ENCODE data around the gene CCT2. TPM values are rescaled to one million over a fixed set of nuclear protein-coding genes. Genes with fewer than 3 reads are reported as not detected.

Gene CCT2
- total RNA-seq, 1 donor from 2014 or later: 86.5 TPM

DNA sequence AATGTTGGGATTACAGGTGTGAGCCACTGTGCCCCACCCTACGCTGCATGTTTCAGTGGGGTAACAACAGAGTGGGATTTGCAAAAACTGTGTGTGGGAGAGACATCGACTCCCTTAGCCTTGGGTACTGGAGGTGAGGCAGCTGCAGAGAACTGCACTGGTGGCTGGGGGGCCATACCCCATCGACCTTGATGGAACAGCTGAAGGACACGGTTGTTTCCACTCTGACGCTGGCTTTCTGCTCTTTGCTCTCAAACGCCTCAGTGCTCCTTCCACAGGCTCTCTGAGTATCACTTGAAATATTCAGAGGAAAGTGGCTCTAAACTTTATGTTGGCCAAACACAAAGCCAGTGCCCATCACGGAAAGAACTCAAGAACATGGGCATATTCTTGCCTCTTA, 56.3 kb downstream of the CCT2 start:
- DNase-seq (ENCODE audit: low spot score): no peak

GRCh38 chr12:69642531-69642930, 57.3 kb downstream of the CCT2 start:
- no peak for DNase-seq (ENCODE audit: low spot score)

DNA sequence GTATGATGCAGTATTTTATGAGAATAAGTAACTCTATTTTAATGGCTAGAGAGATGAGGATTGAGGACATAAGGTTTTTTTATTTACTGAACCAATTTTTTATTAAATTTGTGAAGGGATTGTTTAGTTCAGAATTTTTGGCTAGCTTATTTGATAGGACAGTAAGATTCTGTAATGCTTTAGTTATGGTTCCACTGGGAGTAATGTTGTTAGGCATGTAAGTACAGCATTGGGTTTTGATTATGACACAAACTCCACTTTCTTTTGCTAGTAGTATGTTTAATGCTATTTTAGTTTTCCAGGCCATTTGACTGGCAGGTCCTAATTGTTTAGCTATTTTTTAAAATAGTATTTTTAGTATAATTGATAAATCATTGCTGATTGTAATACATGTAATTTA, 59.3 kb downstream of the CCT2 start:
- no peak for DNase-seq (ENCODE audit: low spot score)

- no peak for DNase-seq (ENCODE audit: low spot score)
Measured at GRCh38 chr12:69645031-69645430, 59.8 kb downstream of the CCT2 start.

DNA sequence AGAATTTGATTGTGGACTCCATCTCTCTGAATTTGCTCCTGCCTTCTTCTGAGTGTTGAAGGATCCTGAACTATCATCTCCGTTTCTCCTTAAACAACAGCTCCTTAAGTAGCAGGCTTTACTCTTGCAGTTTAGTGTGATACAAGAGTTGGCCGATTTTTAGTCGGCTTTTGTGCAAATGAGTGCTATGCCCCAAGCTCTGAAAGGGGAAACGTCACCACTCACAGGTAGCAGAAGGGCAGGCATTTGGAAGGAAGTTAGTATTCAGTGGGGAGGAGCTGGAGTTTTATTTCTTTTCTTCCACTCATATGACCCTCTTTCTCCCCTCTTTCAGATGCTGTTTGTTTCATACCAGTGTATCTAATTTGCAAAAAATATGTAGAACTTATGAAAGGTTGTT, 61.9 kb downstream of the CCT2 start:
- DNase-seq (ENCODE audit: low spot score): no peak

GRCh38 chr12:69648476-69648875, 63.2 kb downstream of the CCT2 start:
- no peak for DNase-seq (ENCODE audit: low spot score)

GRCh38 chr12:69649529-69649928, 64.3 kb downstream of the CCT2 start:
- DNase-seq (ENCODE audit: low spot score): no peak

Other genes with a start within 250 kb of the CCT2 start
- 1,541 TPM for gene LYZ, start 237.1 kb upstream of the CCT2 start, total RNA-seq
- gene YEATS4, start 225.7 kb upstream of the CCT2 start, total RNA-seq: 12.7 TPM
- gene FRS2, start 115.1 kb upstream of the CCT2 start, total RNA-seq: 31.1 TPM
- gene LRRC10, start 25.4 kb downstream of the CCT2 start, total RNA-seq: not detected
- gene BEST3, start 113.8 kb downstream of the CCT2 start, total RNA-seq: 0.46 TPM
- gene RAB3IP, start 153.4 kb downstream of the CCT2 start, total RNA-seq: 42.4 TPM
- 0.95 TPM for gene MYRFL, start 239.8 kb downstream of the CCT2 start, total RNA-seq